Naive thymus-derived CD8-positive, alpha-beta T cell (primary cell): ENCODE results near the gene MAP4K4. TPM values are rescaled to one million over a fixed set of nuclear protein-coding genes. Genes with fewer than 3 reads are reported as not detected.

ENCODE experiments used
- ATAC-seq, 2 donors: fragments of 150-1000 bp; cut with Tn5 transposase in 1 of 2; sonication (Bioruptor Pico), chemical (Tn5 transposase) in 1 of 2; 1 replicate in 1 of 2; 2 replicates in 1 of 2; pipeline ENCODE4 v1.10.0; 2021; ENCODE audit warnings: mild to moderate bottlenecking in 2 of 2, moderate library complexity in 2 of 2
- POLR2A ChIA-PET: fragments of 350-600 bp; sonication (Branson Sonifier 250); formaldehyde crosslinking; loops from one replicate; lab custom pipeline; 2021; ENCODE audit warnings: antibody characterized with exemption; lab: Charles Lee
- DNase-seq, 10 donors: peaks; one replicate each; pipeline versions ENCODE4 v3.0.0 to v3.0.0-alpha.2; 2020 to 2022
- H3K27ac Mint-ChIP-seq, 10 donors: one replicate each; pipeline ENCODE4 v1.8.0; 2020 to 2022; ENCODE audit warnings: mild to moderate bottlenecking in 10 of 10, mixed read lengths in 10 of 10, moderate library complexity in 4 of 10, inconsistent platforms in 1 of 10
- H3K27me3 Mint-ChIP-seq, 5 donors: one replicate each; pipeline ENCODE4 v1.8.0; 2021 to 2022; ENCODE audit warnings: mixed read lengths in 5 of 5
- H3K36me3 Mint-ChIP-seq, 3 donors: one replicate each; pipeline ENCODE4 v1.8.0; 2020 to 2022; ENCODE audit warnings: mixed read lengths in 3 of 3, mild to moderate bottlenecking in 2 of 3, inconsistent platforms in 1 of 3
- H3K4me1 Mint-ChIP-seq, 4 donors: one replicate each; pipeline ENCODE4 v1.8.0; 2021 to 2022; ENCODE audit warnings: mixed read lengths in 4 of 4
- H3K4me3 Mint-ChIP-seq, 10 donors: one replicate each; pipeline ENCODE4 v1.8.0; 2020 to 2022; ENCODE audit warnings: mild to moderate bottlenecking in 10 of 10, mixed read lengths in 10 of 10, moderate library complexity in 6 of 10, inconsistent platforms in 1 of 10
- H3K9me3 Mint-ChIP-seq, 9 donors: one replicate each; pipeline ENCODE4 v1.8.0; 2020 to 2022; ENCODE audit warnings: mixed read lengths in 9 of 9, mild to moderate bottlenecking in 3 of 9, inconsistent platforms in 1 of 9, moderate library complexity in 1 of 9
- polyA plus RNA-seq, 3 donors: library from polyadenylated mRNA; unstranded; fragments of 300-500 nt; fragmentation: Illumina TruSeq; gene quantifications; one replicate each; pipeline ENCODE4 v1.2.3, GENCODE V29; 2021
- total RNA-seq, 8 experiments: library from RNA in 2 of 8; stranded (reverse) in 2 of 8; gene quantifications; one replicate each; pipeline ENCODE4 v1.2.3 and lab custom pipeline; 2021 to 2026

The MAP4K4 gene
- total and polyA plus RNA-seq, 5 experiments from 2014 or later: 9.5 to 122 (median 26.6) TPM

DNA sequence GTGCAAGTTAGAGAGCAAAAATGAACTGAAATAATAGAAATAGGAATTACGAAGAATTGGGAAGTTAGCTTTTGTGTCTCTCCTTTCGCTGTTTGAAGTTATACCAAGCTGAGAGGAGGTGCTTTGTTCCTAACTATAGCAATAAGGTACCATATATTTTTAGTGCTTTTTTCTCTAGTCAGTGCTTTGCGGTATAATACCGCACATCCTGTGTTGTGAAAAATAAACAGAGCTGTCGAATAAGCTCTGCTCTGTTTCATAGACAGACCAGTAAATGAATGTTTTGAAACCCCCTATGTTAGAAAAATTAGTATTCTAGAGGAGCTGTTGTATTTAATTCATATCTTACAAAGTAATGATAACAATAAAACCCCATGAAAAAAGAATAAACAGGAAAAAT, 130.8 kb downstream of the MAP4K4 start:
- DNase-seq (peak in 5 of 10 donors; percentile 32 to 78 (median 64)), ATAC-seq (peak; percentile 89 to 94)
- no peaks in the 10 kb centered on the region for H3K27me3 Mint-ChIP-seq
- no peaks in the 10 kb centered on the region for H3K9me3 Mint-ChIP-seq
- peaks cover 41 to 73% (median 70%) of the 10 kb centered on the region in 4 donors for H3K4me1 Mint-ChIP-seq
- H3K36me3 Mint-ChIP-seq: peaks cover 0 to 55% (median 18%) of the 10 kb centered on the region in 3 donors
- peak overlapping the region; percentile 1 to 93 (median 52) for H3K27ac Mint-ChIP-seq
- POLR2A ChIA-PET: interaction anchor here (1.0 to 3.2 kb wide), 7 partner anchors 109 to 519 kb away, joined by 3 to 20 read pairs (median 4); partner anchors contain the start of genes MAP4K4 and RNF149
- peak overlapping the region in 9 of 10 donors; percentile 41 to 73 (median 53) for H3K4me3 Mint-ChIP-seq

DNA sequence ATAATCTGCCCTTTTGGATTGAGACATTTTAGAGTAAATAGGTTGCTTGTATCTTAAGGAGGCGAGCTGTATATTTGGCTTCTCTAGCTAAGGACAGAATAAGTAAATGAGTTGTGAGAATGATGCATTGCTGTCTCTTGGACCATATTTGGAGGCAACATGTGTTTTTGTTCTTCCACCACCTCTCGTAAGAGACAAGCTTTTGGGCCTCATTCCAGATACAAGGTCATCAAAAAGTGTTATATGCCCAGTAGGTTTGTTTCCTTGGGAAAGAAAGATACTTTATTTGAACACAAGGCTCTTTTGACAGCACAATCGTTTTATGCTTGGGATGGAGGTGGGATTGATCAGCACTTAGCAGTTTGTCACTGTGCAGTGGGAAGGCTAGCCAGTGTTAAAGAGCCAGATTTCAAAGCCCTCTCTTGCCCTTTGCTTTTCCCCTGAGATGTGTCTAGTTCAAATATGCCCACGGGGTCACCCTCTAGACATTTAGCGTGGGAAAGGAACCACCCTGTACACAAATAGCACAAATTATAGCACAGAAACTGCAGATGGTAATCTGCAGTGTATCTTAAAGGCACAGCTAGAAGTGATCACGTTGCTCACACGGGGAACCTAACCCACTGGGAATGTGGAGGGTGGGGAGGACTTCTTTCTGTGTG, 131.3 kb downstream of the MAP4K4 start:
- peak overlapping the region in 9 of 10 donors; percentile 41 to 74 (median 53) for H3K4me3 Mint-ChIP-seq
- H3K36me3 Mint-ChIP-seq: peaks cover 0 to 52% (median 18%) of the 10 kb centered on the region in 3 donors
- POLR2A ChIA-PET: interaction anchor here (0.6 to 3.2 kb wide), 8 partner anchors 83 to 520 kb away, joined by 3 to 20 read pairs (median 4); partner anchors contain the start of genes MAP4K4 and RNF149
- no peaks in the 10 kb centered on the region for H3K9me3 Mint-ChIP-seq
- peaks cover 36 to 67% (median 64%) of the 10 kb centered on the region in 4 donors for H3K4me1 Mint-ChIP-seq
- ATAC-seq: peak; percentile 19 to 25
- no peak for DNase-seq
- peak overlapping the region; percentile 1 to 93 (median 65) for H3K27ac Mint-ChIP-seq
- H3K27me3 Mint-ChIP-seq: no peaks in the 10 kb centered on the region

DNA sequence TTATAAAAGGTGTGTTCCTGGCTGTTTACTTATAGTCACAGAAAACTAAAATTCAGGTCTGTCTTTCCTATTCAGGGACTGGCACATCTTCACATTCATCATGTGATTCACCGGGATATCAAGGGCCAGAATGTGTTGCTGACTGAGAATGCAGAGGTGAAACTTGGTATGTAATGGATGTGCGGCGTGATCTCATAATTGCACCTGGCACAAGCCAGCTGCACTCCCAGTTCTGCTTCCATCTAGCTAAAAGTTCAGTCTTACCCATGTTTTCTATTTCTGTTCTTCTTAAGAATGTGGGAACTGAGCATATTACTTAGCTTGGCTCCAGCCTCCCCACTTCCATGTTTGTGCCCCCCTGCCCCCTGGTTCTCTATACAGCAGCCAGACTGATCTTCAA, 131.9 kb downstream of the MAP4K4 start:
- Mint-ChIP-seq H3K4me3 (peak overlapping the region in 7 of 10 donors; percentile 11 to 74 (median 51)), H3K36me3 (peaks cover 0 to 55% (median 21%) of the 10 kb centered on the region in 3 donors), H3K27me3 (no peaks in the 10 kb centered on the region), H3K27ac (peak overlapping the region in 9 of 10 donors; percentile 1 to 93 (median 79)), H3K9me3 (no peaks in the 10 kb centered on the region), H3K4me1 (peaks cover 38 to 66% (median 61%) of the 10 kb centered on the region in 4 donors)
- POLR2A ChIA-PET: interaction anchor here (0.6 to 2.4 kb wide), 4 partner anchors 83 to 496 kb away, joined by 3 to 6 read pairs (median 4); no protein-coding TSS in a partner anchor
- ATAC-seq (no peak), DNase-seq (no peak)

DNA sequence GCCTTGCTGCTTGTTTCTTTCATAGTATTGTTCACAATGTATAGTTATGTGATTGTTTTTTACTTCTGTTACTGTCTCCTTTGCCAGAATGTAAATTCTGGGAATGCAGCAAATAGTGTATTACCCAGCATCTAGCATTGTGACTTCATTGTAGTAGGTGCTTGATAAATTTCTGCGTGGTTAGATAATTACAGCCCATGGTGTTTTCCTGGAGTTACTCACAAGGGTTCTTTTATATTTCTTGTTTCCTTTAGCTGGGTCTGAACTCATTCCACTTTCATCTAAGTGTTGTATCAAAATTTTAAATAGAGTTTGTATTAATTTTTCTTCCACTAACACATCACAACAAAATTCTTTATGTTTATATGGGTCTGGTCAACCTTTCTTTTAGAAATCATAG, 132.6 kb downstream of the MAP4K4 start:
- DNase-seq: no peak
- H3K4me1 Mint-ChIP-seq: peaks cover 38 to 64% (median 61%) of the 10 kb centered on the region in 4 donors
- no peaks in the 10 kb centered on the region for H3K9me3 Mint-ChIP-seq
- no peak for ATAC-seq
- peaks cover 4 to 60% (median 28%) of the 10 kb centered on the region in 3 donors for H3K36me3 Mint-ChIP-seq
- H3K4me3 Mint-ChIP-seq: peak overlapping the region in 7 of 10 donors; percentile 42 to 74 (median 51)
- H3K27ac Mint-ChIP-seq: peak overlapping the region in 9 of 10 donors; percentile 35 to 93 (median 79)
- POLR2A ChIA-PET: interaction anchor here (1.4 to 2.4 kb wide), 2 partner anchors 113 to 133 kb away, joined by 4 to 6 read pairs; partner anchors contain the start of gene MAP4K4
- H3K27me3 Mint-ChIP-seq: no peaks in the 10 kb centered on the region

DNA sequence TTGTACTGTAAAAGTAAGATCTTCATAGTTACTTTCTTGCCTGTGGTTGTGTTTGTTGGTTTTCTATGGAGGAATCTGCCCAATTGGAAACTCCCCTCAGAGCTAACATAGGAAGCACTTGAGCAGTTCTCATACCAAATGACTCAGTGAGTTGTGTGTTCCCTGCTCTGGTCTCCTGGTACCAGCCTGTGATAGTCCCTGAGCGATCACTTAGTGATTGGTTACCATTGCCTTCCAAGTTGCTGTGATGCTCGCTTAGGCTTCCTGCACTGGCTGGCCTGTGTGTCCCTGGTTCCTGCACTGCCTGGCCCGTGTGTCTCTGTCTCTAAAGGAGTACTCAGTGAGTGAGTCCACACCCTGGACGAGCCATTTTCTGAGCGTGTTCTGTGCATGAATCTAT, 133.0 kb downstream of the MAP4K4 start:
- POLR2A ChIA-PET: interaction anchor here (0.7 to 2.4 kb wide), 3 partner anchors 37 to 133 kb away, joined by 4 to 6 read pairs (median 5); partner anchors contain the start of gene MAP4K4
- H3K9me3 Mint-ChIP-seq: no peaks in the 10 kb centered on the region
- peak overlapping the region in 9 of 10 donors; percentile 27 to 92 (median 79) for H3K27ac Mint-ChIP-seq
- ATAC-seq: peak in 1 of 2 donors; percentile 16
- H3K27me3 Mint-ChIP-seq: no peaks in the 10 kb centered on the region
- H3K36me3 Mint-ChIP-seq: peaks cover 5 to 62% (median 30%) of the 10 kb centered on the region in 3 donors
- DNase-seq: no peak
- peak overlapping the region in 5 of 10 donors; percentile 16 to 73 (median 46) for H3K4me3 Mint-ChIP-seq
- peaks cover 38 to 62% (median 60%) of the 10 kb centered on the region in 4 donors for H3K4me1 Mint-ChIP-seq

DNA sequence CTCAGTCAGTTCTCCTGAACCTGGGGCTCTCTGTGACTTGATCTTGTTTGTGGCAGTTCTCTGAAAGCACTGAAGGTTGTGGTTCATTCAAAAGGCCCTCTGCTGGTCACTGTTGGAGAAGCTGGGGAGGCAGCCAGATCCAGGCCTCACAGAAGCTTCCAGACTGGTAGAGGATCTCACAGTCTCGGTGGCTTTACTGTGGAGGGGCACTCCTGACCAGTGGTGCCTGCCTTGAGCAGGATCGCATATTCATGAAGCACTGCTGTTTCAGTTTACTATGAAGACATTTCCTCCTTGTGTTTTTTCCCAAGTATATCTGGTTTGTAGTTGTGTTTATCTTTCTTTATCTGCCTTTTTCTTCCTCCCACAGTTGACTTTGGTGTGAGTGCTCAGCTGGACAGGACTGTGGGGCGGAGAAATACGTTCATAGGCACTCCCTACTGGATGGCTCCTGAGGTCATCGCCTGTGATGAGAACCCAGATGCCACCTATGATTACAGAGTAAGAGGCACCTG, 133.9 kb downstream of the MAP4K4 start:
- POLR2A ChIA-PET: interaction anchor here (0.7 to 1.4 kb wide), 5 partner anchors 36 to 490 kb away, joined by 3 to 6 read pairs (median 4); partner anchors contain the start of gene MAP4K4
- Mint-ChIP-seq H3K27ac (peak overlapping the region in 7 of 10 donors; percentile 1 to 92 (median 71)), H3K27me3 (no peaks in the 10 kb centered on the region), H3K36me3 (peaks cover 5 to 66% (median 34%) of the 10 kb centered on the region in 3 donors), H3K4me1 (peaks cover 37 to 58% (median 53%) of the 10 kb centered on the region in 4 donors), H3K9me3 (no peaks in the 10 kb centered on the region), H3K4me3 (peak overlapping the region in 8 of 10 donors; percentile 19 to 68 (median 48))
- DNase-seq: peak; percentile 16 to 71 (median 53)
- peak; percentile 53 to 70 for ATAC-seq

DNA sequence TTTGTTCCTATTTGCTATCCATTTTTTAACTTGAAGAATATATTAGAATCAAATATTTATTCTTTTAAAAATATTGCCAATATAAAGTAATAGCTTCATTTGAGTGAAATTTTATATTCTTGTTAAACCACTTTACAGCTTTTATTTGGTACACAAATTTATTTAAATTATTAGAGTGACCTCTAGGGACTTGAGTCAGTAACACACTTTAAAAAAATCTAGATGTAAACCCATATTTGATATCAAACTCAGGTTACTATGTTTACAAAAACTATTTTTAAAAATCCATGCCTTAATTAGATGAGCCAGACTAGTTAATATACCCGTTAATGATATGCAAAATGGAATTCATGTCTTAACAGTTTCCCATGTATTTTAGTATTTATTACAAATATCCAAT, 134.6 kb downstream of the MAP4K4 start:
- H3K36me3 Mint-ChIP-seq: peaks cover 9 to 65% (median 35%) of the 10 kb centered on the region in 3 donors
- ATAC-seq (no peak), DNase-seq (no peak)
- peaks cover 33 to 51% (median 46%) of the 10 kb centered on the region in 4 donors for H3K4me1 Mint-ChIP-seq
- H3K27ac Mint-ChIP-seq: no peak overlapping the region
- no peak overlapping the region for H3K4me3 Mint-ChIP-seq
- H3K9me3 Mint-ChIP-seq: no peaks in the 10 kb centered on the region
- H3K27me3 Mint-ChIP-seq: no peaks in the 10 kb centered on the region
- POLR2A ChIA-PET: interaction anchor here (1.0 to 1.2 kb wide), 2 partner anchors 413 to 491 kb away, joined by 3 to 6 read pairs; no protein-coding TSS in a partner anchor

DNA sequence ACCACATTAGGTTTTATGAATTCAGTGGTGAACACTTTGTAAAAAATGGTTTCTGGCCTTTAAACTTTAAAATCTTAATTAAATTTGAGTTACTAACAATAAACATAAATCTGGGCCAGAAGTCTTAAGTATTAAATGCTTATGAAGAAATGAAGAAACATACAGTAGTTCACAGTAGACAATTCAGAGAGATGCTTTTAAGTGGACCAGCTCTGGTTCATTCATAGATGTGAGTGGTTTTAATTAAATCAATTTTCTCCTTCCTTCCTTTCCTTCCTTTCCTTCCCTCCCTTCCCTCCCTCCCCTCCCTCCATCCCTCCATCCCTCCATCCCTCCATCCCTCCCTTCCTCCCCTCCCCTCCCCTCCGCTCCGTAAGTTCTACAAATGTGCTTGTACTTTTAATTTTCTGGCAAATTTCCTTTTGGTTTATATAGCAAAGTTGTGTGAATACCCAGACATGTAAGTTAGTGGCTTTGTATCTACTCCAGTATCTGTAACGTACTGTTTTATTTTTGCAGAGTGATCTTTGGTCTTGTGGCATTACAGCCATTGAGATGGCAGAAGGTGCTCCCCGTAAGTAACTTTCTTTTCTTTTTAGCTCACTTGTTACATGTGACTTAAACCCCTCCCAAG, 136.5 kb downstream of the MAP4K4 start:
- peaks cover 28 to 37% (median 33%) of the 10 kb centered on the region in 4 donors for H3K4me1 Mint-ChIP-seq
- H3K9me3 Mint-ChIP-seq: no peaks in the 10 kb centered on the region
- no peak overlapping the region for H3K4me3 Mint-ChIP-seq
- DNase-seq: no peak
- peak overlapping the region in 1 of 10 donors; percentile 29 for H3K27ac Mint-ChIP-seq
- no peaks in the 10 kb centered on the region for H3K27me3 Mint-ChIP-seq
- ATAC-seq: no peak
- peaks cover 19 to 81% (median 40%) of the 10 kb centered on the region in 3 donors for H3K36me3 Mint-ChIP-seq
- POLR2A ChIA-PET: no interaction called here

DNA sequence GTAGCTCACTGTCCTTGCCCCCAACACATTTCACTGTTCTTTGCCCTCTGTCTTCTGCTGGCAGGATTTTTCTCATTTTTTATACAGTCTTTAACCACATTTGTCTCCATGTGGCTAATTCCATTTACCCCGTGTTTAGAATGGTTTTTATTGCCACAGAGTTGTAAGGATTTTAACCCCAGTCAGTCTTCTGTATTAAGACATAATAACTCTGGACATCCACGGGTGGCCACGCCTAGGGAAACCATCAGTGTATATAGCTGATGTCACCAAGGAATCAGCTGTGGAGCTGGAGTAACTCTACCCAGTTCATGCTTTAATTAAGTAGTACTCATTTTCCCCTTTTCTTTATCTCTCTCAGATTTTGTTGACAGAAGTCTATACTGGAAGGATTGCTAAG, 139.8 kb downstream of the MAP4K4 start:
- Mint-ChIP-seq H3K4me3 (no peak overlapping the region), H3K36me3 (peaks cover 19 to 88% (median 44%) of the 10 kb centered on the region in 3 donors), H3K9me3 (no peaks in the 10 kb centered on the region), H3K27me3 (no peaks in the 10 kb centered on the region), H3K4me1 (peaks cover 14 to 34% (median 32%) of the 10 kb centered on the region in 4 donors), H3K27ac (peak overlapping the region in 3 of 10 donors; percentile 0 to 29 (median 2))
- POLR2A ChIA-PET: interaction anchor here (0.7 kb wide), 1 partner anchor 275 kb away, joined by 4 read pairs; no protein-coding TSS in a partner anchor
- no peak for ATAC-seq
- no peak for DNase-seq

DNA sequence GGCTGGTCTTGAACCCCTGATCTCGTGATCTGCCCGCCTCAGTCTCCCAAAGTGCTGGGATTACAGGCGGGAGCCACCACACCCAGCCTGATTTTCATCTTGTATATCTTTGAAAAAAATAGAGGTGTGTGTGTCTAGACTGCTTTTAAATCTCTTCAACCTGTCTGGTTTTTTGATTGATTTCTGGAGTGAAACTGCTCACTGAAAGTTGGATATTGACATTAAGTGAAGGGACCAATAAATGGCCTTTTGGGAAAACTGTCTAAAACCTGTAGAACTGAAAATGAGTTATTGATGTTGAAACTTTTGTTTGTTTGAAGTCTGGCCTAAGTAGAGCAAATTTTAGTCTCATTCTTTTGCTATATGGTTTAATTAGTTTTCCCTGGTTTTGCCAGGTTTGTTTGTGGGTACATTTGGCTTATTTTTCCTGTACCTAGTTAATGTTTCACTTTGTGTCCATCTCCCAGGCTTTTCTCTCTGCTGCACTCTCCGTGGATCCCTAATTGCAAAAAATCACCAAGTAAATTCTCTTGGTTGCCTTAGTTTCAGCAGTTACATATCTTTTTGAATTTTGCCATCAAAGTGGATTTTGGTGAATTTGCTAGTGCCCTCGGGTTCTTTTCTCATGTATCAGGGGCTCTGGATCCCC, 144.3 kb downstream of the MAP4K4 start:
- Mint-ChIP-seq H3K9me3 (no peaks in the 10 kb centered on the region), H3K4me3 (peak overlapping the region in 4 of 10 donors; percentile 20 to 60 (median 30)), H3K36me3 (peaks cover 17 to 98% (median 45%) of the 10 kb centered on the region in 3 donors), H3K27ac (peak overlapping the region in 5 of 10 donors; percentile 3 to 81 (median 39)), H3K27me3 (no peaks in the 10 kb centered on the region), H3K4me1 (peaks cover 20 to 51% (median 43%) of the 10 kb centered on the region in 4 donors)
- DNase-seq (no peak), ATAC-seq (no peak)
- POLR2A ChIA-PET: no interaction called here

DNA sequence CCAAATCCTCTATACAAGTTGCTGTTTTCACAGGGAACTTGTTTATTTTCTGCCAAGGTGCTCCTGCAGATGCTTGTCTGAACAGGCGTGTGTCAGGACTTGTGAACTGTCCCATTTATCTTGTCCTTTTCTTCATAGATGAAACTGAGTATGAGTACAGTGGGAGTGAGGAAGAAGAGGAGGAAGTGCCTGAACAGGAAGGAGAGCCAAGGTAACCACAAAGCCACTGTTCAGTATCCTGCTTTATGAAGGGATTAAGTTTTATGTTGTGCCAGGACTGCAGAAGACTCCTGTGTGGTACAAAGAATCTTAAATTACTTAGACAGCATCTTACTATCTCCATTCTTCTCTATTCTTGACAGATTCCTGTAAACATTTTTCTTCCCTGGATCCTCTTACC, 145.0 kb downstream of the MAP4K4 start:
- H3K36me3 Mint-ChIP-seq: peaks cover 11 to 97% (median 42%) of the 10 kb centered on the region in 3 donors
- H3K4me3 Mint-ChIP-seq: peak overlapping the region in 4 of 10 donors; percentile 20 to 60 (median 30)
- no peak for ATAC-seq

More for the DNA sequence above, 145.0 kb downstream of the MAP4K4 start:
- POLR2A ChIA-PET: no interaction called here
- Mint-ChIP-seq H3K27ac (peak overlapping the region in 8 of 10 donors; percentile 3 to 81 (median 50)), H3K4me1 (peaks cover 20 to 51% (median 41%) of the 10 kb centered on the region in 4 donors), H3K27me3 (no peaks in the 10 kb centered on the region), H3K9me3 (no peaks in the 10 kb centered on the region)
- no peak for DNase-seq
